GM18505 (cell line): ENCODE results near the gene SCAMP5.

Source experiments
- ATAC-seq: cut with Tn5 transposase; IDR thresholded peaks from one replicate; pipeline ENCODE4 v1.9.1; 2021; ENCODE audit not compliant: unreplicated experiment
- POLR2A ChIP-seq: IDR thresholded peaks from 4 replicates; pipeline ENCODE4 v1.6.1; 2011; ENCODE audit warnings: borderline replicate concordance; ENCODE audit not compliant: insufficient read depth, insufficient read length; ENCODE audit errors: extremely low read depth

SCAMP5 gene

GRCh38 chr15:75051711-75052110 is 56.3 kb downstream of the SCAMP5 start:
- ATAC-seq, result no peak
- no peak for TF ChIP-seq POLR2A

DNA sequence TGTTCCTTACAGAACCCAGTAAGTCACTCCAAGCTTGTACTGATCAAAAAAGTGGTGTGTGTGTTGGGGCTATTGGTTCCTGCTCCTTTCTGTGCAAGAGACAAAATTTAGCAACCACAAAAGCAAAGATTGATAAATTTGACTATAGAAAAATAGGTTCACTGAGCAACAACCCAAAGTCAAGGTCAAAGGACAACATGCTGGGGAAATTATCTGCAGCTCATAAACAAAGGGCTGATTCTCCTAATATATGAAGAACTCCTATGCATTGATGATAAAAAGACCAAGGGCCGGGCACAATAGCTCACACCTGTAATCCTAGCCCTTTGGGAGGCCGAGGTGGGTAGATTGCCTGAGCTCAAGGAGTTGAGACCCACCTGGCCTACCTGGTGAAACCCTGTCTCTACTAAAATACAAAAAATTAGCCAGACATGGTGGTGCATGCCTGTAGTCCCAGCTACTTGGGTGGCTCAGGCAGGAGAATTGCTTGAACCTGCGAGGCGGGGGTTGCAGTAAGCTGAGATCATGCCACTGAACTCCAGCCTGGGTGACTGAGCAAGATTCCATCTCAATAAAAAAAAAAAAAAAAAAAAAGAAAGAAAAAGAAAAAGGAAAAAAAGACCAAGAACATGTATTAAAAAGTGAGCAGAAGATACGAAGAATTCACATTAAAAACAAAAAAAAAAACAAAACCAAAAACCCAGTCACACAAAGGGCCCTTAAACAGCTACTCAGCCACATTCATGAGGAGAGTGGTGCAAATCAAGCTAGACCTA is 57.8 kb downstream of the SCAMP5 start:
- TF ChIP-seq POLR2A, result no peak
- no peak for ATAC-seq

DNA sequence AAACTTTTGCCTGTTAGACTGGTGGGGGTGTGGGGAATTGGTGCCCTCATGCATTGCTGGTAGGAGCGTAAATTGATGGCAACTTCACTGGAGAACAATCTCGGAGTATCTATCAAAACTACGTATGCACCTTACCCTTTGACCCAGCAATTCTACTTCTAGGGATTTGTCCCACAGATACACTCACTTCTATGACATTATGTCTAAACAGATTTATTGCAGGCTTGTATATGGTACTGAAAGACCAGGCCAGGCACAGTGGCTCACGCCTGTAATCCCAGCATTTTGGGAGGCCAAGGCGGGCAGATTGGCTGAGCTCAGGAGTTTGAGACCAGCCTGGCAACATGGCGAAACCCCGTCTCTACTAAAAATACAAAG is 58.4 kb downstream of the SCAMP5 start:
- no peak for ATAC-seq
- no peak for TF ChIP-seq POLR2A

DNA sequence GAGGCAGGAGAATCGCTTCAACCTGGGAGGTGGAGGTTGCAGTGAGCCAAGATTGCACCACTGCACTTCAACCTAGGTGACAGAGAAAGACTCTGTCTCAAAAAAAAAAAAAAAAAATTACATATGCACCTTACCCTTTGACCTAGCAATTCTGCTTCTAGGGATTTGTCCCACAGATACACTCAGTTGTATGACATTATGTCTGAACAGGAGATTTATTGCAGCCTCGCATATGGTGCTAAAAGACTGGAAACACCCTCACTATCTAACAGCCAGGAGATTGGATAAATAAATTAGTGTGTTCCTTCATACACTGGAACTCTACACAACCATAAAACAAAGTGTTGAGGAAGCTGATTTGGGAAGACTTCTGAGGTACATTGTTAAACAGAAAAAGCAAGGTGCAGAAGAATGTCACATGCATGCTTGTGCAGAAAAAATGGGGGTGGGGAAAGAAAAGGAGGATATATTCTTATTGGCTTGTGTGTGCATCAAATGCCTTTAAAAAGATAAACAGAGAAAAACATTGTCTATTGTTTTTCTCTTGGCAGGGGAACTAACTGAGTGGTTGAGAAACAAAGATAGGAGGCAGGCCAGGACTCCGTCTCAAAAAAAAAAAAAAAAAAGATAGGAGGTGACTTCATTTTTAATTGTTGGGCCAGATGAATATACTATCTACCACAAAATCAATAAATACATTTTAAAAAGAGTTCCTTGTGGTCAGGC is 59.0 kb downstream of the SCAMP5 start:
- no peak for ATAC-seq
- TF ChIP-seq POLR2A, result no peak

DNA sequence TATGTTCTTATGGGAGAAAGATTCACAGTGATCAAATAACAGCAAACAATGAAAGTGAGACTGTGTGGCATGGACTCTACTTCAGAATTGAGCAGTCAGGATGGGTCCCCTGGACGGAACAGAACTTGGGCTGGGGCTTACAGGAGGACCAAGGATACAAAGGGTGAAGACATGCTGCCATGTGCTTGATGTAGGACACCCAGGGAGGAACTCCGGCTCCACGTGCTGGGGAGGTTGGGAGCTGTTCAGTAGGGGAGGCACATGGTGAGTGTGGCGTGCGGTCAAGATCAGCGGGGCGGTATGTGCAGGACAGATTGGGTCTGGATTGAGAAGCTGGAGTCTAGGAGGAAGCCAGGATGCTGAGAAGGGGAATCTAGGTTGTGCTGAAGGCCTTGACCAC is 60.7 kb downstream of the SCAMP5 start:
- ATAC-seq, result no peak
- TF ChIP-seq POLR2A, result no peak

DNA sequence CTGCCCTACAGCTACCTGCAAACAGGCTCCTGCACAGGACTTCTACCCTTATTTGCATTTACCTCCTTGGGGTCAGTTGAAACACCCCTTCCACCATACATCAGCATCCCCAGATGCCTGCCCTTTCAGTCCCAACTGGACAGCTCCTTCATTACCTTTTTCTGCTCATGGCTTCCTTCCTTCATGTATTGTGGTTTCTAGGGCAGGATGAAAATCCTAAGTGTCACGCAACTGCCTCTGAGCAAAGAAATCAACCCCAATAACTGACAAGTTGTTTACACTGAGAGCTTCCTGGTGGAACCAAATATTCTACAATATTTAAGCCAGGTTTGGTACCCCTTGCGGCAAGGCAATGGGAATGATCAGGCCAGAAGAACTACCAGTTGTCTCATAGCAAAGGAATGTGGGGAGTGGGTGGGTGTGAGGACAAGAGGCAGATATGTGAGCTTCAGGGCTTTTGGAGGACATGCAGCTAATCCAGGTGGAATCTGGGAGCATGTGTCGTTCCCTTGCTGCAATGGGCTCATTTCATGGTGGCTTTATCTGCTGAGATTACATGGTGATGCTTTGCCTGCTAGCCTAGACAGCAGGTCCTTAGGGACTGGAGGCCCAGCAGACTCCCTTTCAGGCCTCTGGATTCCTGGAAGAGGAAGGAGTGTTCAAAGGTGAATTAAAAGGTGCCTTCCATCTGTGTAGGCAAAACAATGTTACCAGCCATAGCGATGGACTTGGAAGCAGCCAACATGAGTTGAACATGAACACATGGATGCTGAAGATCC is 63.0 kb downstream of the SCAMP5 start:
- no peak for TF ChIP-seq POLR2A
- no peak for ATAC-seq

- no peak for ATAC-seq
- TF ChIP-seq POLR2A, result no peak
These were observed 64.2 kb downstream of the SCAMP5 start for GRCh38 chr15:75059607-75060006.

GRCh38 chr15:75061272-75061671 is 65.9 kb downstream of the SCAMP5 start:
- no peak for TF ChIP-seq POLR2A
- ATAC-seq, result no peak

DNA sequence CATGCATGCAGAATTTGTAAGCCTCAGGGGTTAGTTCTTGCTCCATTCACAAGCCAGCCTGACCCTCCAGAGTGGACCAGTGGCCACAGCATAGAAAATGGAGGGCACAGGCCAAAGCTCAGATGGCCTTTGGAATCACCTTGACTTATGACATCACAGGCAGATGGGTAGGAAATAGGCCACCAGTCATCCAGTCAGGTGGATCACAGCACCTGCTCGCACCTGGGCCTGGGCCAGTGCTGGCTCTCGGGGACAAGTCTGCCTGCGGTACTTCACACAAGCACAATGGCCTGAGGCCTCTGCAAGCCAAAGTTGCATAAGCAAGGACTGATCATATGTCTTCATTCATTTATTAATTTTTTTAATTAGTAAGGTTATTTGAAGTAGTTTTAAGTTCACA is 67.3 kb downstream of the SCAMP5 start:
- no peak for TF ChIP-seq POLR2A
- no peak for ATAC-seq

- TF ChIP-seq POLR2A, result no peak
- ATAC-seq, result no peak
These were observed 68.0 kb downstream of the SCAMP5 start for GRCh38 chr15:75063338-75063737.

GRCh38 chr15:75063889-75064288 is 68.5 kb downstream of the SCAMP5 start:
- no peak for ATAC-seq
- TF ChIP-seq POLR2A, result no peak

DNA sequence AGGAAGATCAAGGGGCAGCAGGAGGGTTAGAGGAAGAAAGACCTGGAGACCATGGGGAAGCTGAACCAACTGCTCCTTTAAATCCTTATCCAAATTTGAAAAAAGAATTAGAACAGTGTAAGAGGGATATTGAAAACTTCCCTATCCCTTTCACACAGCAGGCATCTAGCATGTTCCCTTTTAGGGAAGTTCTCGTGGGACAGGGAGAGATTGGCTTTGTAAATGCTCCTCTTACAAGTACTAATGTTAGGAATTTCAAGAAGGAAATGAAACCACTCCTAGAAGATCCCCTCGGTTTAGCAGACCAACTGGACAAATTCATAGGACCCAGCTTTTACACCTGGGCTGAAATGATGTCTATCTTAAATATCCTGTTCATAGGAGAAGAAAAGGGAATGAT is 69.5 kb downstream of the SCAMP5 start:
- ATAC-seq, result no peak
- no peak for TF ChIP-seq POLR2A

- no peak for TF ChIP-seq POLR2A
- no peak for ATAC-seq
These were observed 70.1 kb downstream of the SCAMP5 start for GRCh38 chr15:75065467-75065850.
